ENCODE results near the gene C11orf21.

Gene C11orf21

GRCh38 chr11:2346586-2347307 lies 45.0 kb upstream of the C11orf21 start:
- H3K27me3 ChIP-seq (ENCODE audit: low read length), result 0 out of 2 replicates have a peak, but pooled peaks cover 5% of the 10 kb centered on the region
- no peaks in the 10 kb centered on the region for H3K36me3 ChIP-seq (ENCODE audit: low read length)
- H3K9me2 ChIP-seq (replicated peaks; ENCODE audit: insufficient read depth, low read length), result no peaks in the 10 kb centered on the region
- H3K27ac ChIP-seq (ENCODE audit: low read depth, low read length), result no peak overlapping the region
- H3K4me2 ChIP-seq (ENCODE audit: low read depth, low read length, poor library complexity, severe bottlenecking), result no peak overlapping the region
- H4K20me1 ChIP-seq (ENCODE audit: low read depth, low read length), result no peaks in the 10 kb centered on the region
- TF ChIP-seq EZH2phosphoT487 (conservative IDR thresholded peaks at IDR 0.05; ENCODE audit: low read length), result no peak
- no peak for TF ChIP-seq CTCF (IDR thresholded peaks at IDR 0.05; ENCODE audit: insufficient read depth, low read length, poor library complexity, severe bottlenecking)
- no peak overlapping the region for H3K9ac ChIP-seq (ENCODE audit: low read length)
- H3F3A ChIP-seq (ENCODE audit: insufficient read depth), result no peaks in the 10 kb centered on the region
- peaks cover 18% of the 10 kb centered on the region; the same call in 1 of the 2 replicates for H3K9me3 ChIP-seq (ENCODE audit: insufficient read depth, low read length)
- no peak overlapping the region for H2AFZ ChIP-seq (ENCODE audit: low read depth, low read length, severe bottlenecking)
- no peak overlapping the region for H3K4me3 ChIP-seq (ENCODE audit: insufficient read depth, low read length, poor library complexity, severe bottlenecking)
- no peaks in the 10 kb centered on the region for H3K79me2 ChIP-seq (ENCODE audit: insufficient read depth, low read length)

GRCh38 chr11:2346014-2346413 lies 44.3 kb upstream of the C11orf21 start:
- Histone ChIP-seq H3K27me3 (ENCODE audit: low read length) (0 out of 2 replicates have a peak, but pooled peaks cover 5% of the 10 kb centered on the region), H2AFZ (ENCODE audit: low read depth, low read length, severe bottlenecking) (no peak overlapping the region), H3F3A (ENCODE audit: insufficient read depth) (no peaks in the 10 kb centered on the region), H3K27ac (ENCODE audit: low read depth, low read length) (no peak overlapping the region), H4K20me1 (ENCODE audit: low read depth, low read length) (no peaks in the 10 kb centered on the region), H3K4me3 (ENCODE audit: insufficient read depth, low read length, poor library complexity, severe bottlenecking) (no peak overlapping the region), H3K79me2 (ENCODE audit: insufficient read depth, low read length) (no peaks in the 10 kb centered on the region), H3K9me2 (replicated peaks; ENCODE audit: insufficient read depth, low read length) (no peaks in the 10 kb centered on the region), H3K9ac (ENCODE audit: low read length) (no peak overlapping the region), H3K9me3 (ENCODE audit: insufficient read depth, low read length) (peaks cover 18% of the 10 kb centered on the region; the same call in 1 of the 2 replicates), H3K36me3 (ENCODE audit: low read length) (no peaks in the 10 kb centered on the region), H3K4me2 (ENCODE audit: low read depth, low read length, poor library complexity, severe bottlenecking) (no peak overlapping the region)
- TF ChIP-seq CTCF (IDR thresholded peaks at IDR 0.05; ENCODE audit: insufficient read depth, low read length, poor library complexity, severe bottlenecking) (no peak), EZH2phosphoT487 (conservative IDR thresholded peaks at IDR 0.05; ENCODE audit: low read length) (no peak)

- H3K9me2 ChIP-seq (replicated peaks; ENCODE audit: insufficient read depth, low read length), result no peaks in the 10 kb centered on the region
- H3K27me3 ChIP-seq (ENCODE audit: low read length), result 0 out of 2 replicates have a peak, but pooled peaks cover 5% of the 10 kb centered on the region
- no peaks in the 10 kb centered on the region for H3K79me2 ChIP-seq (ENCODE audit: insufficient read depth, low read length)
- no peak overlapping the region for H3K9ac ChIP-seq (ENCODE audit: low read length)
- no peak overlapping the region for H2AFZ ChIP-seq (ENCODE audit: low read depth, low read length, severe bottlenecking)
- no peaks in the 10 kb centered on the region for H3F3A ChIP-seq (ENCODE audit: insufficient read depth)
- no peaks in the 10 kb centered on the region for H4K20me1 ChIP-seq (ENCODE audit: low read depth, low read length)
- H3K4me2 ChIP-seq (ENCODE audit: low read depth, low read length, poor library complexity, severe bottlenecking), result no peak overlapping the region
- no peak overlapping the region for H3K27ac ChIP-seq (ENCODE audit: low read depth, low read length)
- H3K9me3 ChIP-seq (ENCODE audit: insufficient read depth, low read length), result peaks cover 18% of the 10 kb centered on the region; the same call in 1 of the 2 replicates
- no peaks in the 10 kb centered on the region for H3K36me3 ChIP-seq (ENCODE audit: low read length)
- no peak overlapping the region for H3K4me3 ChIP-seq (ENCODE audit: insufficient read depth, low read length, poor library complexity, severe bottlenecking)
- no peak for TF ChIP-seq EZH2phosphoT487 (conservative IDR thresholded peaks at IDR 0.05; ENCODE audit: low read length)
- no peak for TF ChIP-seq CTCF (IDR thresholded peaks at IDR 0.05; ENCODE audit: insufficient read depth, low read length, poor library complexity, severe bottlenecking)
Observed at GRCh38 chr11:2345050-2345449, 43.3 kb upstream of the C11orf21 start.
